GM18505 (cell line): ENCODE measurements around the gene PRKAR2B.

Experiments used
- ATAC-seq: cut with Tn5 transposase; IDR thresholded peaks from one replicate; pipeline ENCODE4 v1.9.1; 2021; ENCODE audit not compliant: unreplicated experiment
- POLR2A ChIP-seq: IDR thresholded peaks from 4 replicates; pipeline ENCODE4 v1.6.1; 2011; ENCODE audit warnings: borderline replicate concordance; ENCODE audit not compliant: insufficient read depth, insufficient read length; ENCODE audit errors: extremely low read depth

Gene PRKAR2B

GRCh38 chr7:107064255-107064654, 19.8 kb downstream of the PRKAR2B start:
- no peak for TF ChIP-seq POLR2A
- no peak for ATAC-seq

GRCh38 chr7:107065929-107066247, 21.4 kb downstream of the PRKAR2B start:
- no peak for ATAC-seq
- TF ChIP-seq POLR2A: no peak

GRCh38 chr7:107068156-107068555, 23.7 kb downstream of the PRKAR2B start:
- no peak for TF ChIP-seq POLR2A
- ATAC-seq: no peak

DNA sequence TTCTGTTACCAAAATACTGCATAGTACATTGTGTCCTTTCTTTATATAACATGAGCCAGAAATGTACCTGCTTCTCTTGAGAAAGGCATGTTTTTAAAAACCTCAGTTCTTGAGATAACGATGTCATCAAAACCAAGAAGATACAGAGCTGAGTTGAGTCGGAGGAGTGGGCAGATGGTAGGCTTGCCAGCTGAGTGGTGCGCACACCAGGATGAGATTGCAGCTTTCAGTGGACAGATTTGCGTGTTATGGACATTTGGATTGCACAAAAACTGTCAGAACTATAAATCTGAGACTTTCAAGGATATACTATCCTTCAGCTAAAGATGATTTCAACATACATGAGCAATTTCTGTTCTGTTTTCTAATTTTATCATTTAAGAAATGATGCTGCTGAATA, 25.0 kb downstream of the PRKAR2B start:
- no peak for ATAC-seq

DNA sequence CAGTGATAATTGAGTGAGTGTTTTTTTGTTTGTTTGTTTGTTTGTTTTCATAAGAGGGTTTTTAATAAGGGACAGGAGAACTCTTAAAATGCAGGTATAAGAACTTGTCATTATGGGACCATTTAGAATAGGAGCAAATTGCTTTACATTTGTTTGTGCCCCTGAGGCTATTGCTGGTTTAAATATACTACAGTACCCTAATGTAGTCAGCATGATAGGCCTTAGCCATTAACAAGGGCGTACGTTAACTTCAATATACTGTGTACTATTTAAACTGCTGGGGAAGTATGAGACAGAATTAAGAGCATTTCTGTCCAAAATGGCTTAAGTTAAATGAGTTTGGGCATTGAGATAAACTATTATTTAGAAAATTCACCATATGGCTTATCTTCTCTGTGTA, 26.2 kb downstream of the PRKAR2B start:
- ATAC-seq: no peak
- no peak for TF ChIP-seq POLR2A

More for the DNA sequence above, 25.0 kb downstream of the PRKAR2B start:
- no peak for TF ChIP-seq POLR2A

- ATAC-seq: no peak
- TF ChIP-seq POLR2A: no peak
Measured at GRCh38 chr7:107071129-107071528, 26.6 kb downstream of the PRKAR2B start.

GRCh38 chr7:107072133-107072532, 27.6 kb downstream of the PRKAR2B start:
- ATAC-seq: no peak
- no peak for TF ChIP-seq POLR2A

DNA sequence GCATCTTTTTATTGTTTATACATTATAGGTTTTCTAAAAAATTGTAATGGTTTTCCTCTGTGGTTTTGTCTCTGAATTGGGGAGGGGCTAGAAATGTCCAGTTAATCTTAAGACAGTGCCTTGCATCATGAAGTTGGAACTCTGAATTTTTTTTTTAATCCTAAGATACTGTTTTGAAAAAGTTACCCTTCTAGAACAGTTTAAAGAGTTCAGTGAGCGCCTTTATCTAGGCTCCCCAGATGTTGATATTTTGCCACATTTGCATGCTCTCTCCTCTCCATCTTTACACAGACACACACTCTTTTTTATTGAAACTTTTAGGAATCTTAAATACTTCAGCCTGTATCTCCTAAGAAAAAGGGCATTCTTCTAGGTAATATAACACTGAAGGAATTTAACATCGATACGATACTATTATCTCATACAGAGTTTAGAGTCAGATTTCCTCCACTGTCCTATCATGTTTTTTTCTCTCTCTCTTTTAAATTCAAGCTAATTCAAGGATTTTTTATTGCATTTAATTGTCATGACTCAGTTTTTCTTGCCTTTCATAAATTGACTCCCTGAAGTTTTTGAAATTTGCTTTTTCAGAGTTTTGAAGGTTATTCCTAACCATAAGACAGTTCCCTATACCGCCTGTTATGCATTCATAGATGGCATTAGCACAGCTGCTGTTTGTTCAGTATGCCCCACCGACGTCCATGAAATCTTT, 31.5 kb downstream of the PRKAR2B start:
- no peak for ATAC-seq

DNA sequence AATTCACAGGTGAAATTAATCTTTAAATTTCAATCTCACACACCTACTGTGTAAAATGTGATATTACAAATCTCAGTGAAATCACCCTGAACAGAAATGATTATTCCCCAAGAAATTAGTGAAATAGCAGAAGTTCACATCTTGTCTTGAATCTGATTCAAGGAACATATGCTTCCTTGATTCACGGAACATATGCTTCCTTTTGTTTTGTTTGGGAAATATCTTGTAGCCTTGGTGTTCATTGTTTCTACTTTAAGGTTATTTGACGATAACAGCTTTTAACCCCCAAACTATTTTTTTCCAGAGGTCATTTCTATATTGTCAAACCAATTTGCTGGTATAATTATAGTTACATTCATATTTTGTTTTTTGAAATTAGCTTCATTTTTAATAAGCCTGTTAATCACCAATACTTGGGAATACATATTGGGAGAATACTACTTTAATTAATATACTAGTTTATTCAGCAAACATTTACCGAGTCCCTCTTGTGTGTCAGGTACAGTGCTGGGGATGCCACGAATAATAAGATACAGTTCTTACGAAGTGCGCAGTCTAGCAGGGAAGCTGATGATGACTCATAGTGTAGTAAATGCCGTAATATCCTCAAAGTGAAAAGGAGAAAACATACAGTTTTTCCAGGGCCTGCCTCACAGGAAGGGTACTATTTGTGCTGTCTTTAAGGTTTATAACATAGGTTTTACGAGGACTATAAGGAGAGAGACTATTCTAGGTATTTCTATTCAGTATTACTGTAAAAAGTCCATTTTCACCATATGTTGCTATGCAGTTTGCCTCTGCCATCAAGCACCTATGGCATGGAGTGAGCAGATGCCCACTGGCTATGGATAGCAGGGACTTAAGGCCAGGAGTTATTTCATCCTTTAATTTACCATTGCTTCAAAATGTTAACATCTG, 32.5 kb downstream of the PRKAR2B start:
- TF ChIP-seq POLR2A: no peak
- no peak for ATAC-seq

More for the DNA sequence above, 31.5 kb downstream of the PRKAR2B start:
- TF ChIP-seq POLR2A: no peak

- no peak for ATAC-seq
Measured at GRCh38 chr7:107077699-107078516, 33.4 kb downstream of the PRKAR2B start.

GRCh38 chr7:107078517-107078966, 34.0 kb downstream of the PRKAR2B start:
- no peak for TF ChIP-seq POLR2A
- no peak for ATAC-seq

More at GRCh38 chr7:107077699-107078516, 33.4 kb downstream of the PRKAR2B start:
- no peak for TF ChIP-seq POLR2A

- TF ChIP-seq POLR2A: no peak
- ATAC-seq: no peak
Measured at GRCh38 chr7:107079212-107079940, 34.9 kb downstream of the PRKAR2B start.
